Activated T-cell treated with anti-CD3 and anti-CD28 coated beads, Interleukin-2, amount 50 U/mL, for 48 hours (primary cell): ENCODE data around the gene MAN2B1.
"Not testable (repeated sequence)": the region's sequence is repeated elsewhere in the genome, so short reads cannot be mapped to it uniquely, and the experiment has no call there.

ENCODE experiments used
- DNase-seq, 2 experiments: peaks; one replicate each; pipeline ENCODE4 v3.0.0-alpha.2; 2020

MAN2B1 gene

DNA sequence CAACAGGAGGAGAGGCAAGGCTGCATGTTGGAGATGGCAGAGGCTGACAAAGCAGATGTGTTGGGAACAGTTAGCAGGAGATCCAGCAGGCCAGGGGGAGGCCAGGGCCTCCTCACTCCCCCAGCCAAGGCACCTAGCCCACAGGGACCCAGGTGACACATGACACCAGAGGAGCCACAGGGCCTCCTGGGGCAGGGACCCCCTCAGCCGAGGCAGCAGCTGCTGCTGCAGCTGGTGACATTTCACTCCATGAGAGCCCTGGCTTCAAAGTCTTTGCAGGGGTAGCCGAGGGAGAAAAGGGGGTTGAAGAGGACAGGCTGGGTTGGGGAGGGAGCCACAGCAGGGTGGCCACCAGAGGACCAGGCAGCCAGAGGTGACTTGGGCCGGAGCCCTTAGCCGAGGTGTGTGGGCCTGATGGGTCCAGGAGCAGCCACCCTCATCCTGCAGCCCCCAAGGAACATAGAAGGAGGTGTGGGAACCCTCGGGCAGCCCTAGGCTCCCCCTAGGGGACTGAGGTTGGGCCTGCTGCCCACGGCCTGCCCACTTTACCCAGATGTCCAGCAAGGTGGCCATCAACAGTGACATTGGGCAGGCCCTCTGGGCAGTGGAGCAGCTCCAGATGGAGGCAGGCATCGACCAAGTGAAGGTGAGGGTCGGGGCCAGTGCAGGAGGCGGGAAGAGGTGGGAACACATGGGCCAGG lies 21.1 kb upstream of the MAN2B1 start, which contains the start of gene GNG14:
GNG14 (plus strand) TSS at position 503 of the 701 bp plus-strand sequence; CDS start at position 554, 51 bp downstream.
- DNase-seq: no peak

DNA sequence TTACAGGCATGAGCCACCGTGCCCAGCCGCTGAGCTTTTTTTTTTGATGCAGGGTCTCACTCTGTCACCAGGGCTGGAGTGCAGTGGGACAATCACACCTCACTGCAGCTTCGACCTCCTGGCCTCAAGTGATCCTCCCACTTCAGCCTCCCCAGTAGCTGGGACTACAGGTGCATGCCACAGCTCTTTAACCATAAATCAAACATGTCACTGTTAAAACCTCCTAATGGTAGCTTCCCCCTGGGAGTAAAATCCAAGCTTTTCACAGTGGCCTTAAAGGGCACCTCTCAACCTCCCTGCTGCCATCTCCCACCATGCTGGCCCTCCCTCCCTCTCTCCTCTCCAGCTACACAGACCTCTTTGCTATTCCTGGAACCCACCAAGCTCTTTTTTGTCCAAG lies 19.3 kb upstream of the MAN2B1 start:
- no peak for DNase-seq

DNA sequence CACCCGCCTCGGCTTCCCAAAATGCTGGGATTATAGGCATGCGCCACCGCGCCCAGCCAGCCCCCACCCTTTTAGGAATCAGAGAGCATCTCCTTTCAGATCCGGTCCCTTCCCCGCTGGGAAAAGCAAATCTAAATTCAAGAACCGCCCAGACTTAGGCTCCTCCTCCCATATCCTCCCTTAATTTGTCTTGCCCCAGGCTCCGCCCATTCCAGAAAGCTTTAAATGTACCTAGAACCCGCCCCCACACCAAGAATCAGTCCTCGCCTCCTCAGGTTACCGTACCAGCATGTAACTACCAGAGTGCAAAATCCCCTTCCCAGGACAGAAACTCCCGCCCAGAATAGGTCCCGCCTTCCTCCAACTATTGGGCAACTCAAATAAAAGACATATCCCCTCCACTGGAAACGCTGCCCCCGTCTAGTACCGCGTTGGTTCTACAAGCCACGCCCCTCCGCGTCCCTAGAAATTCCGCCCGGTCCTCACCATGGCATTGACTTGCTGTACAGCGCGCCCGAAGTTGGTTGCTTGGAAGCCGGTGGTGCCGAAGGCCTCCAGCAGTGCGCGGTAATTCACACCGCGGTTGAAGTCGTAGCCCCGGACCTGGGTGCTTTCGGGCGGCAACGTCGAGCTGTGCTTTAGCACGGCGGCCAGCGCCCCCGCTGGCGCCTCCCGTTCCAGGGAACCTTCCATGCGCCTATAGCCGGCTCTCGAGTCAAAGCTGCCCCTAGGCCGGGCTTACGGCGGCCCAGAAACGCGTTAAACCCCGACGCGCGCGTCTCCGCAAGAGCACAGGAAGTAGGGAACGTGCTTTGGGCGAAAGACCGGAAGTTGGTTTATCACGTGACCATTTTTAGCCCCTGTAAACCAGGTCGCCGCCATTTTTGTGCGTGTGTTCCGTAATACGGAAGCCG lies 14.8 kb upstream of the MAN2B1 start, which contains the start of gene DHPS:
DHPS (minus strand) TSS at position 807 of the 914 bp plus-strand sequence; CDS start at position 693, 114 bp downstream.
- DNase-seq: peak; percentile 90 to 91

DNA sequence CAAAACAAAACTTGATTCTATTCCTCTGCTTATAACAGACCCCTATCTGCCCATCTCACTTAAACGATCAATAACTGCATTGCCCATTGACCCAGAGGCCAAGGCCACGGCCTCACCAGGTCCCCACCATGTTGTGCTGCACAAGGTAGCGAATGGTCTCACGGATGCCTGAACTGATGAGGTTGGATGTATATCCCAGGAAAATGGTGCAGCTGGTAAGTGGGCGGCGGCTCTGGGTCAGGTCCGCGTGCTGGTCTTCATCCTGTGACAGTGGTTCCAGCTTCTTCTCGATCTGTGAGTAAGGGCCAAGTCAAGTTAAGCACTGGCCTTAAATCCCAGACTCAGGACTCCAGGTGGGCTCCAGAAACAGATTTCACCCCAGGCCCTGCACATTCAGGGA lies 13.5 kb upstream of the MAN2B1 start:
- no peak for DNase-seq

DNA sequence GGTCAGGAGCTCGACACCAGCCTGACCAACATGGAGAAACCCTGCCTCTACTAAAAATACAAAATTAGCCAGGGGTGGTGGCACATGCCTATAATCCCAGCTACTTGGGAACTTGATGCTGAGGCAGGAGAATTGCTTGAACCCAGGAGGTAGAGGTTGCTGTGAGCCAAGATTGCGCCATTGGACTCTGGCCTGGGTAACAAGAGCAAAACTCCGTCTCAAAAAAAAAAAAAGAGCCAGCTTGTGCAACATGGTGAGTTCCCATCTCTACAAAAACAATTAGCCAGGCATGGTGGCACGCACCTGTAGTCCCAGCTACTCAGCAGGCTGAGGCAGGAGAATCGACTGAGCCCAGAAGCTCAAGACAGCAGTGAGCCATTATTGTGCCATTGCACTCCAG lies 11.5 kb upstream of the MAN2B1 start:
- not testable (repeated sequence) for DNase-seq

DNA sequence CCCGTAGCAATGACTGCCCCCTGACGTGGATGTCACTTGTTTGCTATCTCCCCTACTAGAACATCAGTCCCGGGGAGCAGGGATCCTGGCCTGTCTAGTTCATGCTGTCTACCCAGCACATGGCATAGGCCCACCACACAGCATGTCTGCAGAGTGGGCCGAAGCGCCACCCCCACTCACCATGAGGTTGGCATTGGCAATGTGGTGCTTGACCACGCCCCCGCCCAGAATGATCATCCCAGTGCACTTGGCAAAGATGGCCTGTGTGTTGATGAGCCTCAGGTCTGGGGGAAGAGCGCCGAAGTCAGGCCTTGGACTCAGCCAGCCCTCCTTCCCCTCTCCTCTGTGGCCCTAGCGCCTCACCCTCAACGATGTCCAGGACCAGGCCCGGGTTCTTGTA lies 10.4 kb upstream of the MAN2B1 start:
- DNase-seq: no peak

DNA sequence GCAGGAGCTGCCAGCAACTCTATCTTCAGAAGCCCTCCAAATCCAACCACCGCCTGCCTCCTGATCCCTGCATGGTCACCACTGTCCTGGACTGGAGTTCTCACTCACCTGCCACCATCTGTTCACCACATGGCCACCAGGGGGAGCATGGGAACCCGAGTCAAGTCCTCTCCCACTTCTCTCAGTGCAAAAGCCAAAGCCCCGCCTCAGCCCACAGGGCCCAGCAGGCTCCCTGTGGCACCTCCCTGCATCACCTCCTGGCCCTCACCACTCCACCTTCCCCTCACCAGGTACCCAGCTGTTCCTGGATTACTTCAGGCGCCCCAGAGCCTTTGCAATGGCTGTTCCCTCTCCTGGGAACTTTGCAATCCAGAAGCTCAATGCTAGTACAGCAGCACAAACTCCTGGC lies 9.8 kb upstream of the MAN2B1 start:
- peak; percentile 94 to 95 for DNase-seq

DNA sequence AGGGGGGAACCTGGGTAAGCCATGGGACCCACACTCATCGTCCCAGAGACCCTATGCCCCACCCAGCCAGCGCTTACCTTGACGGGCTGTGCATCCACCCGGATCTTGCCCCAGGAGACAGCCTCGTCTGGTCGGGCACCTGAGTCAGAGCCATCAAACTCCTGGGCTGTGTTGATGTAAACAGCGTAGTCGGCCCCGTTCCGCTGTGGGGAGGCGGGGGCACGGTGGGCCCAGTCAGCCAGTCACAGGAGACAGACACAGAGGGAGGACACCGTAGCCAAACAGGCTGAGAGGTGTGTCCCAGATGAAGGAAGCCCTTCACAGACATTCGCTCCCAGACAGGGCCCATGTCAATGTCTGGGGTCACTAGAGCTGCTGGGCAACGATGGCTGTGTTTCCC lies 9.4 kb upstream of the MAN2B1 start:
- no peak for DNase-seq

DNA sequence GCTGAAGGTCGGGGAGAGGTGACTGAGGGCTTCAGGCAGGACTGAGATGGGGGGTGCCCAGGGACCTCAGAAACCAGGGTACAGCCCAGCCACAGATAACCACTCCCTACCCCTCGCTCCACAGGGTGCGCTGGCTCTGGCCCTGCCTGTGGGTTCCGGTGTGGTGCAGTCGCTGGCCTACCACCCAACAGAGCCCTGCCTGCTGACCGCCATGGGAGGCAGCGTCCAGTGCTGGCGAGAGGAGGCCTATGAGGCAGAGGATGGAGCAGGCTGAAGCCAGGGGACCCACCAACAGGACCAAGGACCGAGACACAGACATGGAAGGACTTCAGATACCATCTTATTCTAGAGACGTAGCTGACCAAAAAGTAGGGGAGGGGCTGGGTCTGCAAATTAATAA lies 8.9 kb upstream of the MAN2B1 start:
- DNase-seq: no peak

DNA sequence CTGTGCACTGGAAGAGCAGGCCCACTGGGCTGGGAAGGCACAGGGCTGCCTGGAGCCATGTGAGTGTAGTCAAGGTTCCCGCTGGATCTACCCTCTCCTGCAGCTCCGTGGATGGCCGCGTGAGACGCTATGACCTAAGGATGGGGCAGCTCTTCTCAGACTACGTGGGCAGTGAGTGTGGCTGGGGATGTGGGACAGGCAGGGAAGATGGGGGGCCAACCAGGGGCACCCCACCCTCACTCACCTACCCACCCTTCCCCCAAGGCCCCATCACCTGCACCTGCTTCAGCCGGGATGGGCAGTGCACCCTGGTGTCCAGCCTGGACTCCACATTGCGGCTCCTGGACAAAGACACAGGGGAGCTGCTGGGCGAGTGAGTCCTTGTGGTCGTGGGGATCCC lies 6.2 kb upstream of the MAN2B1 start:
- no peak for DNase-seq

DNA sequence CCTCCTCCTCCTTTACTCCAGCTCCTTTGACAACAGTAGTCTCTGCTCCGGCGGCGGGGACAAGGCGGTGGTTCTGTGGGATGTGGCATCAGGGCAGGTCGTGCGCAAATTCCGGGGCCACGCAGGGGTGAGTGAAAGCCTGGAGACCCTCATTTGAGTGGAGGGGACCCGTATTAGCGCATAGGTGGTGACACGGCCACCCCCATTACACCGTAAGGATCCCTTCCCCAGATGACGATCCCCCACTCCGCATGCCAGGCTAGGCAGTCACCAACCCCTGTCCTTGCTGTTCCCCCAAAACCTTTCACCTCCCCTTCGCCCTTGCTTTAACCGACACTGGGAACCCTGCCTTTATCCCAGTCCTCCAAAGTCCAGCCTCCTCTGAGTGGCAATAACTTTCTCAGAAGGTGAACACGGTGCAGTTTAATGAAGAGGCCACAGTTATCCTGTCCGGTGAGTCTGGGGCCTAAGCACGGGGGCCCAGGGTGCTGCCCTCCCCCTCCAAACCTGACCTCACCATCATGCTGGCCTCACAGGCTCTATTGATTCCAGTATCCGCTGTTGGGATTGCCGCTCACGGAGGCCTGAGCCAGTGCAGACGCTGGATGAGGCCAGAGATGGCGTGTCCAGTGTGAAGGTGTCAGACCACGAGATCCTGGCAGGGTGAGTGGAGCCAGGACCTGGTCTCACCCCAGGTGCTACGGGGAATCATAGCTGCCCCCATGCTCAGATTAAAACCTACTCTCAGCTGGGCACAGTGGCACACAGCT lies 3.8 kb upstream of the MAN2B1 start:
- peak in 1 of 2 experiments; percentile 41 for DNase-seq

DNA sequence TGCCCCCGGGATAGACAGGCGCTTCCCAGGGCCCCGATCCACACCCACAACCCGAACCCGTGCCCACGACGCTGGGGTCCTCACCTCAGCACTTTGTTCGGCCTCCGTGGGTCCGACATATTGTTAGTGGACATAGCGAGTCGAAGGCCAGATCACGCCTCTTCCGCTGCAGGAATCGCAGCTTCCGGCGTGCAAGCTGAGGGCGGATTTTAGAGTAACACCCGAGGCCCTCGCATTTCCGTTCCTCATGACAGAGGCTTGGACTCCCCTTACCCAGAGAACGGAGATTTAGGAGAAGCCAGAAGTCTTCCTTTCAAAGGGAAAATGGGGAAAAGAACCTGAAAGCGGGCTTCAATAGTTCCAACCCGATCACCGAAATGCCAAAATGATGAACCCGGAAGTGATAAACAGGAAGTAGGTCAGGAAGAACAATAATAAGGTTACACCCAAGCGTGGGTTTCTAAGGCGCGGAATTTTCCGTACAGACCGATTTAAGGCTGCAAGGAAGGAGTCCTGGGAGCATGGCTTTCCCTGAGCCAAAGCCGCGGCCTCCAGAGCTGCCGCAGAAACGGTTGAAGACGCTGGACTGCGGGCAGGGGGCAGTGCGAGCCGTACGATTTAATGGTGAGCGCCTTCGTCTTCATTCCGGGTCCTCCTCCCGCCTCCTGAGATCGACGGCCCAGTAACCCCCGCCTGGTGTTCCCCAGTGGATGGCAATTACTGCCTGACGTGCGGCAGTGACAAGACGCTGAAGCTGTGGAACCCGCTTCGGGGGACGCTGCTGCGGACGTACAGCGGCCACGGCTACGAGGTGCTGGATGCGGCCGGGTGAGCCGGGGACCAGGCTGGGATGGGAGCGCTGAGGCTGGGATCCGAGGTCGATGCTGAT lies 3.0 kb upstream of the MAN2B1 start:
- DNase-seq: peak; percentile 86 to 88

DNA sequence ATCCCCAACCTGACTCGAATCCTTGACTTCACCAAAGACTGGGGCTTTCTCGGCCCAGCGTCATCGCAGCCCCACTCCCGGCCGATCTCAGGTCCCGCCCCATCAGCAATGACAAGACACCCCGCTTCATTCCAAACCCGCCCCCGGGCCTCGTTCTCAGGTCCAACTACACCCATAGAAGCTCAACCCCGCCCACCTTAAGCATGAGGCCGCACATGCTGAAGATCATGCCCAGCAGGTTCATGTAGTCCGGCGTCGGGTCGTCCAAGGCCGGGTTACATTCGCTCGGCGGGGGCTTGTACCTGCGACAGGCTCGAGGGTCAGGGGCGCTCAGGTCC lies 2.4 kb upstream of the MAN2B1 start:
- DNase-seq: peak; percentile 77 to 78

DNA sequence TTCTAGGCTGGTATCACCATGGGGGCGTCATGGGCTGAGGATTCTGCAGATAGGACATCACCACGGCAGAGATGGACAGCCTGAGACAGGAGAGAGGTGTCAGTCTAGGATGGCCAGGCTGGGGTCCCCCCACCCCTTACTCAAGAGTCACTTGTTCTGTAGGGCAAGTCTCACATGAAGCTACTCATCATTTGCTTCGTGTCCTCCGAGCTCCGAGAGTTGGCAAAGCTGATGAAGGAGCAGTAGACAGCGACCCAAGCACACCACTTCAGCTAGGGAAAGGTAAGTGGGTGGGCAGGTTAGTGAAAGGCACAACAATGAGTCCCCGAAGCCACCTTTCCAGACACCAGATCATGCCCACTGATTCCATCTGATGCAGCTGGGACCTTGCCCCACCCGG lies 1.8 kb upstream of the MAN2B1 start:
- DNase-seq: no peak

DNA sequence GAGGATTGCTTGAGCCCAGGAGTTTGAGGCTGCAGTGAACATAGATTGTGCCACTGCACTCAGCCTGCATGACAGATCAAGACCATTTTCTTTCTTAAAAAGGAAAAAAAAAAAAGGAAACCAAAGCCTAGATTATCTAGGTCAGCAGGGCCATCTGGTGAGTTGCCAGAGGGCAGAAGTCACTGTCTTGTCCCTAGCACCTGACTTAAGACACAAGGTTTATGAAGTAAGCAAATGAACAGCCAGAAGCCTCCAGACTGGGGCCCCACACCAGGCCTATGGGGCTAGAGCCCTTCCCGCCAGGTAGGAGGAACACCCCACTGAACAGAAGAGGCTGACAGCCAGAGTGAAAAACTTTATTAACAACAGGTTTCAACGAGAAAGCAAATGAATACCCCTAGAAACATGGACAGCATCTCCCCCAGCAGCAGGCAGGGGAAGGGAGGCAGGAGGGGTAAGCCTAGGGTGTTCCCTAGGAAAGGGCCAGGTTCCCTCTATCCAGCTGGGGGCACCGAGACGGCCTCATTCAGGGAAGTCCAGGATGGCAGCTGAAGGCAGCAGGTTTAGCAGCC lies 1.3 kb upstream of the MAN2B1 start:
- no peak for DNase-seq

DNA sequence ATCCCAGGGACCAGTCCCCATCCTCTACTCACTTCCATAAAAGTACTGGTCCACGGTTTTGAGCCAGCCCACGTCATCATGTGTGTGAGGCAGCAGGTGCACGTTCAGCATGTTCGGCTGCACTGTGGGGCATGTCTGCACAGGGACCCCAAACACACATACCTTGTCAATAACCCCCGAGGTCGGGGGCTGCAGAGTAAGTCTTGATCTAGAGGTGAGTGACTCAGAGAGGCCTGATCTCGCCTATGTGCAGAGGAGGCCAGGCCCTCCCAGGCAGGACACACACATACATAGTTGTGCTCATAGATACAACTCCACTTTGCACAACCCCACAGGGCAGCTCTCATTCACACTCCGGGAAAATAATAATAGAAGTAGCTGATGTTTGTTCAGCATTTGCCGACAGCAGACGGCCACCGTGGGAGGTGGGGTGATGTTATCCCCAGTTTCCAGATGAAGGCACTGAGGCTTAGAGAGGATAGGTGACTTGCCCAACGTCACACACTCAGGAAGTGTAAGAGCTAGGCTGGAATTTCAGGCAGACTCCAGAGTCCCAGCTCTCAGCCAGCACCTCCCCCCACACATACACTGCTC lies 774 bp downstream of the MAN2B1 start:
- peak; percentile 52 to 55 for DNase-seq

DNA sequence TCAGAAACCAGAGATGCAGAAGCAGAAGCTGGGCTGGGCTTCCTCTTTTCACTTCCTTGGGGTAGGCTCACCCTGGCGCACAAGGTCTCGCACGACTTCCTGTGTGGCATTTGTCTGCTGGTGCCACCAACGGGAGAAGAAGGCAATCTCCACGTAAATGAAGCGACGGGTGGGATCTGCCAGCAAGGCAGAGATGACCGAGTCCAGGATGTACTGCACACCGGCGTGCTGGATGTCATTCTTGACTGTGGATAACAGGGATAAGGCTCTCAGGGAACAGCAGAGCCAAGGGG lies 1.3 kb downstream of the MAN2B1 start:
- peak; percentile 62 to 67 for DNase-seq

DNA sequence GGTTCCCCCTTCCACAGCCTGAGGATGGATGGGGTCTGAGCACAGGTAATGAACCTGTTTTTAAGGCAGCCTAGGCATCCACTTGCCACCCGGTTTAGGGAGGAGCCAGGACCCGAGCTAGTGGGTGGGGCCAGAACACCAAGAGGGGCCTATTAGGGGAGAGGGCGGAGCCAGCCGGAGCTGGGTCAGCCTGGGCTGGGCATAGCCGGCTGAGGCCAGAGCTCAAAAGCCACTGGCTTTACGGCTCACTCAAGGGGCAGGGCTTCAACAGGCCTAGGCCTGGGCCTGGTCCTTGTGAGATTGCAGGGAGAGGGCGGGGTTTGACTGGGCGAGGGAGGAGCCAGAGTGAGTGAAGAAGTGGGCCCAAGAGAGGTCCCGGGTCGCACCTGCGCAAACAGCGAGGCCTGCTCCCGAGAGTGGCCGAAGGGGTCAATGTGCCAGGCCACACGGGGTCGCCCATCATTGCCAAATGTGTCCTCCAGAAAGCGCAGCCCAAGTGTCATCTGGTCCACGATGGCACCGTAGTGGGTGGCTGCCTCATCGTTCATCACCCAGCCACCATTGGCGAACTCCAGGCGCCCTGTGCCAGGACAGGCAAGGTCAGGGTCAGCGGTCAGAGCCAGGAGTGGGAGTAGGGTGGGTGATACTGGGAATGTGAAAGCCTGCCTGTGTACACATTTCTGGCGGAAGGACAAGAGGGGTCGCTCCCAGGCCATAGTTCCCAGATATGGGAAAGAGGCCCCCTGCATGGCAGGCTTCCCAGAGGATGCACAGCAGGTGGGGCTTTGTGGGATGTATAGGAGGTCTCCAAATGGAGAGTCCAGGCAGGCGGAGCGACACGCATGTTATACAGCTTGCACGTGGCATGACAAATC lies 1.9 kb downstream of the MAN2B1 start:
- peak; percentile 40 to 49 for DNase-seq

DNA sequence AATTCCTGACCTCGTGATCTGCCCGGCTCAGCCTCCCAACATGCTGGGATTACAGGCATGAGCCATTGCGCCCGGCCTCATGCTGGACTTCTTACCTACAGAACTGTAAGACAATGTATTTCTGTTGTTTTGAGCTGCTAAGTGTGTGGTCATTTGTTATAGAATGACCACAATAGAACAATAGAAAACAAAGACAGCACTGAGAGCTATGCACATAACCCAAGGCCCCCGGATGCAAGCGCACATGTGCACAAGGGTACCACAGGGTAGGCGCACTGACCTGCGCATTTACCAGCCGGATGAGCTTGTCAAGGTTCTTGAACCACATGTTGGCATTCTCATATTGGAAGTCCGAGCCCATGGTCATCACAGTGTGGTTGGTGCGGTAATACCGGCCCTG lies 5.6 kb downstream of the MAN2B1 start:
- DNase-seq: no peak

DNA sequence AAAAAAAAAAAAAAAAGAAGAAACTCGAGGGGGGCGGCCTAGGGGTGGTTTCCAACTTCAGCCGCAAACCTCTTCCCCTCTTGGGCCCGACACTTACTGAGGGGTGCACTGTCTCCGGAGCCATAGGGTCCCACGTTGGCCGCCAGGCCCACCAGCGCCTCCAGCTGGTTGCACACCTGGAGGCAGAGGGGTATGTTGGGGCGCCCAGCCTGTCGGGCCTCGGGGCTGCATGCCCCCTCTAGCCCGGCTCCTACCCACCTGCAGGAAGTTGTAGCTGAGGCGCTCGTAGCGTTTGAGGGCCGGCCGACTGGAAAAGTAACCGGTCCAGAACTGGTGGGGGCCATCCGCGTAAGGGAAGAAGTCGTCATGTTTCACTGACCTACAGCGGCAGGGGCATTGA lies 8.6 kb downstream of the MAN2B1 start:
- no peak for DNase-seq
